Measurements from ENCODE around the gene ZBTB20. TPM values are rescaled to one million over a fixed set of nuclear protein-coding genes. Genes with fewer than 3 reads are reported as not detected.
A peak's percentile ranks its signal among the peaks of the same experiment; 100 is the strongest.

Gene ZBTB20
- total and polyA plus RNA-seq, 4 donors: 3.1 to 57.4 (median 29.3) TPM

- Histone ChIP-seq H3K4me3 (ENCODE audit: low read depth, low read length) (no peak overlapping the region), H3K36me3 (ENCODE audit: control insufficient read depth, insufficient read depth, low read length) (no peaks in the 10 kb centered on the region), H3K27ac (ENCODE audit: low read depth, low read length) (no peak overlapping the region), H3K4me1 (ENCODE audit: control insufficient read depth, insufficient read depth, low read length) (no peaks in the 10 kb centered on the region), H3K27me3 (ENCODE audit: control insufficient read depth, insufficient read depth, low read length) (no peaks in the 10 kb centered on the region), H3K9me3 (ENCODE audit: control insufficient read depth, insufficient read depth, low read length) (no peaks in the 10 kb centered on the region)
- 83% methylated on average over 3 of the region's 4 CpGs for WGBS (ENCODE audit: insufficient coverage)
- no peak for DNase-seq (ENCODE audit: low read depth in 4 of 6, low spot score in 6 of 6)
These were observed 260.2 kb downstream of the ZBTB20 start for GRCh38 chr3:114886905-114887304.

GRCh38 chr3:114884213-114884923 lies 262.7 kb downstream of the ZBTB20 start:
- no CpG with 5 or more reads among the region's 8 CpGs for WGBS (ENCODE audit: insufficient coverage)
- Histone ChIP-seq H3K9me3 (ENCODE audit: control insufficient read depth, insufficient read depth, low read length) (no peaks in the 10 kb centered on the region), H3K4me3 (ENCODE audit: low read depth, low read length) (no peak overlapping the region), H3K4me1 (ENCODE audit: control insufficient read depth, insufficient read depth, low read length) (no peaks in the 10 kb centered on the region), H3K27me3 (ENCODE audit: control insufficient read depth, insufficient read depth, low read length) (no peaks in the 10 kb centered on the region), H3K27ac (ENCODE audit: low read depth, low read length) (no peak overlapping the region), H3K36me3 (ENCODE audit: control insufficient read depth, insufficient read depth, low read length) (no peaks in the 10 kb centered on the region)
- DNase-seq (ENCODE audit: low read depth in 4 of 6, low spot score in 6 of 6): no peak

- Histone ChIP-seq H3K4me3 (ENCODE audit: low read depth, low read length) (no peak overlapping the region), H3K4me1 (ENCODE audit: control insufficient read depth, insufficient read depth, low read length) (no peaks in the 10 kb centered on the region), H3K27me3 (ENCODE audit: control insufficient read depth, insufficient read depth, low read length) (no peaks in the 10 kb centered on the region), H3K36me3 (ENCODE audit: control insufficient read depth, insufficient read depth, low read length) (no peaks in the 10 kb centered on the region), H3K9me3 (ENCODE audit: control insufficient read depth, insufficient read depth, low read length) (no peaks in the 10 kb centered on the region), H3K27ac (ENCODE audit: low read depth, low read length) (no peak overlapping the region)
- DNase-seq (ENCODE audit: low read depth in 4 of 6, low spot score in 6 of 6): peak in 1 of 6 donors; percentile 55
- WGBS (ENCODE audit: insufficient coverage): 6% methylated on average over 3 of the region's 4 CpGs
These were observed 267.0 kb downstream of the ZBTB20 start for GRCh38 chr3:114880078-114880477.

- DNase-seq (ENCODE audit: low read depth in 4 of 6, low spot score in 6 of 6): no peak
- Histone ChIP-seq H3K27me3 (ENCODE audit: control insufficient read depth, insufficient read depth, low read length) (no peaks in the 10 kb centered on the region), H3K9me3 (ENCODE audit: control insufficient read depth, insufficient read depth, low read length) (no peaks in the 10 kb centered on the region), H3K27ac (ENCODE audit: low read depth, low read length) (peak overlapping the region; percentile 36), H3K4me1 (ENCODE audit: control insufficient read depth, insufficient read depth, low read length) (no peaks in the 10 kb centered on the region), H3K36me3 (ENCODE audit: control insufficient read depth, insufficient read depth, low read length) (no peaks in the 10 kb centered on the region), H3K4me3 (ENCODE audit: low read depth, low read length) (no peak overlapping the region)
- WGBS (ENCODE audit: insufficient coverage): no CpG with 5 or more reads among the region's 8 CpGs
These were observed 267.7 kb downstream of the ZBTB20 start for GRCh38 chr3:114879059-114880031.

- Histone ChIP-seq H3K4me3 (ENCODE audit: low read depth, low read length) (no peak overlapping the region), H3K36me3 (ENCODE audit: control insufficient read depth, insufficient read depth, low read length) (no peaks in the 10 kb centered on the region), H3K27ac (ENCODE audit: low read depth, low read length) (no peak overlapping the region), H3K9me3 (ENCODE audit: control insufficient read depth, insufficient read depth, low read length) (no peaks in the 10 kb centered on the region), H3K27me3 (ENCODE audit: control insufficient read depth, insufficient read depth, low read length) (no peaks in the 10 kb centered on the region), H3K4me1 (ENCODE audit: control insufficient read depth, insufficient read depth, low read length) (no peaks in the 10 kb centered on the region)
- DNase-seq (ENCODE audit: low read depth in 4 of 6, low spot score in 6 of 6): peak in 1 of 6 donors; percentile 41
- WGBS (ENCODE audit: insufficient coverage): no CpG with 5 or more reads among the region's 5 CpGs
These were observed 268.8 kb downstream of the ZBTB20 start for GRCh38 chr3:114878114-114878839.

GRCh38 chr3:114877378-114878113 lies 269.5 kb downstream of the ZBTB20 start:
- no peaks in the 10 kb centered on the region for H3K36me3 ChIP-seq (ENCODE audit: control insufficient read depth, insufficient read depth, low read length)
- WGBS (ENCODE audit: insufficient coverage): no CpG with 5 or more reads among the region's 2 CpGs
- no peaks in the 10 kb centered on the region for H3K4me1 ChIP-seq (ENCODE audit: control insufficient read depth, insufficient read depth, low read length)
- H3K9me3 ChIP-seq (ENCODE audit: control insufficient read depth, insufficient read depth, low read length): no peaks in the 10 kb centered on the region
- DNase-seq (ENCODE audit: low read depth in 4 of 6, low spot score in 6 of 6): peak in 1 of 6 donors; percentile 61
- H3K4me3 ChIP-seq (ENCODE audit: low read depth, low read length): no peak overlapping the region
- H3K27me3 ChIP-seq (ENCODE audit: control insufficient read depth, insufficient read depth, low read length): no peaks in the 10 kb centered on the region
- no peak overlapping the region for H3K27ac ChIP-seq (ENCODE audit: low read depth, low read length)

GRCh38 chr3:114874522-114874971 lies 272.5 kb downstream of the ZBTB20 start:
- 21% methylated on average over 2 of the region's 3 CpGs for WGBS (ENCODE audit: insufficient coverage)
- Histone ChIP-seq H3K36me3 (ENCODE audit: control insufficient read depth, insufficient read depth, low read length) (no peaks in the 10 kb centered on the region), H3K27ac (ENCODE audit: low read depth, low read length) (no peak overlapping the region), H3K4me1 (ENCODE audit: control insufficient read depth, insufficient read depth, low read length) (no peaks in the 10 kb centered on the region), H3K9me3 (ENCODE audit: control insufficient read depth, insufficient read depth, low read length) (no peaks in the 10 kb centered on the region), H3K27me3 (ENCODE audit: control insufficient read depth, insufficient read depth, low read length) (no peaks in the 10 kb centered on the region), H3K4me3 (ENCODE audit: low read depth, low read length) (no peak overlapping the region)
- DNase-seq (ENCODE audit: low read depth in 4 of 6, low spot score in 6 of 6): peak in 1 of 6 donors; percentile 62

- DNase-seq (ENCODE audit: low read depth in 4 of 6, low spot score in 6 of 6): no peak
- Histone ChIP-seq H3K27me3 (ENCODE audit: control insufficient read depth, insufficient read depth, low read length) (no peaks in the 10 kb centered on the region), H3K36me3 (ENCODE audit: control insufficient read depth, insufficient read depth, low read length) (no peaks in the 10 kb centered on the region), H3K4me1 (ENCODE audit: control insufficient read depth, insufficient read depth, low read length) (no peaks in the 10 kb centered on the region), H3K9me3 (ENCODE audit: control insufficient read depth, insufficient read depth, low read length) (no peaks in the 10 kb centered on the region), H3K4me3 (ENCODE audit: low read depth, low read length) (no peak overlapping the region), H3K27ac (ENCODE audit: low read depth, low read length) (no peak overlapping the region)
- WGBS (ENCODE audit: insufficient coverage): no CpG with 5 or more reads among the region's 1 CpG
These were observed 273.5 kb downstream of the ZBTB20 start for GRCh38 chr3:114873591-114873990.

- Histone ChIP-seq H3K4me1 (ENCODE audit: control insufficient read depth, insufficient read depth, low read length) (no peaks in the 10 kb centered on the region), H3K4me3 (ENCODE audit: low read depth, low read length) (no peak overlapping the region), H3K27ac (ENCODE audit: low read depth, low read length) (no peak overlapping the region), H3K27me3 (ENCODE audit: control insufficient read depth, insufficient read depth, low read length) (no peaks in the 10 kb centered on the region), H3K36me3 (ENCODE audit: control insufficient read depth, insufficient read depth, low read length) (no peaks in the 10 kb centered on the region), H3K9me3 (ENCODE audit: control insufficient read depth, insufficient read depth, low read length) (no peaks in the 10 kb centered on the region)
- whole genome bisulfite sequencing (ENCODE audit: insufficient coverage): no CpG with 5 or more reads among the region's 1 CpG
- no peak for DNase-seq (ENCODE audit: low read depth in 4 of 6, low spot score in 6 of 6)
These were observed 274.5 kb downstream of the ZBTB20 start for GRCh38 chr3:114872588-114872987.

Data from spinal cord (tissue), 10 donors.